ENCODE measurements around the gene MMS19. TPM values are rescaled to one million over a fixed set of nuclear protein-coding genes. Genes with fewer than 3 reads are reported as not detected.

The MMS19 gene
- total RNA-seq, 1 donor from 2014 or later: 88.7 TPM

GRCh38 chr10:97444212-97444611, 54.0 kb downstream of the MMS19 start:
- Mint-ChIP-seq H3K4me1 (peaks cover 44% of the 10 kb centered on the region), H3K4me3 (peak overlapping the region; percentile 100)

GRCh38 chr10:97442277-97442676, 55.9 kb downstream of the MMS19 start:
- H3K36me3 Mint-ChIP-seq (ENCODE audit: low read depth): peaks cover 11% of the 10 kb centered on the region
- H3K4me3 Mint-ChIP-seq: peak overlapping the region; percentile 19
- no peaks in the 10 kb centered on the region for H3K27me3 Mint-ChIP-seq (ENCODE audit: low read depth)
- TF ChIP-seq CTCF (conservative IDR thresholded peaks at IDR 0.05): no peak
- H3K9me3 Mint-ChIP-seq: no peaks in the 10 kb centered on the region
- H3K27ac Mint-ChIP-seq (ENCODE audit: unreplicated experiment): no peak overlapping the region
- DNase-seq (ENCODE audit: low read depth, low spot score): no peak
- H3K4me1 Mint-ChIP-seq: peaks cover 30% of the 10 kb centered on the region

More at GRCh38 chr10:97444212-97444611, 54.0 kb downstream of the MMS19 start:
- Mint-ChIP-seq H3K36me3 (ENCODE audit: low read depth) (peaks cover 7% of the 10 kb centered on the region), H3K27me3 (ENCODE audit: low read depth) (no peaks in the 10 kb centered on the region), H3K9me3 (no peaks in the 10 kb centered on the region), H3K27ac (ENCODE audit: unreplicated experiment) (no peak overlapping the region)
- no peak for TF ChIP-seq CTCF (conservative IDR thresholded peaks at IDR 0.05)
- no peak for DNase-seq (ENCODE audit: low read depth, low spot score)

- no peaks in the 10 kb centered on the region for H3K9me3 Mint-ChIP-seq
- no peak overlapping the region for H3K4me3 Mint-ChIP-seq
- no peaks in the 10 kb centered on the region for H3K4me1 Mint-ChIP-seq
- no peak overlapping the region for H3K27ac Mint-ChIP-seq (ENCODE audit: unreplicated experiment)
- no peaks in the 10 kb centered on the region for H3K27me3 Mint-ChIP-seq (ENCODE audit: low read depth)
- no peak for TF ChIP-seq CTCF (conservative IDR thresholded peaks at IDR 0.05)
- no peak for DNase-seq (ENCODE audit: low read depth, low spot score)
- peaks cover 17% of the 10 kb centered on the region for H3K36me3 Mint-ChIP-seq (ENCODE audit: low read depth)
Observed at GRCh38 chr10:97435211-97435610, 63.0 kb downstream of the MMS19 start.

GRCh38 chr10:97434557-97434956, 63.7 kb downstream of the MMS19 start:
- no peak for TF ChIP-seq CTCF (conservative IDR thresholded peaks at IDR 0.05)
- Mint-ChIP-seq H3K9me3 (no peaks in the 10 kb centered on the region), H3K4me1 (no peaks in the 10 kb centered on the region), H3K4me3 (peak overlapping the region; percentile 15), H3K36me3 (ENCODE audit: low read depth) (peaks cover 14% of the 10 kb centered on the region), H3K27me3 (ENCODE audit: low read depth) (no peaks in the 10 kb centered on the region), H3K27ac (ENCODE audit: unreplicated experiment) (no peak overlapping the region)
- DNase-seq (ENCODE audit: low read depth, low spot score): no peak

GRCh38 chr10:97434055-97434454, 64.2 kb downstream of the MMS19 start:
- peak overlapping the region; percentile 15 for H3K4me3 Mint-ChIP-seq
- TF ChIP-seq CTCF (conservative IDR thresholded peaks at IDR 0.05): no peak
- DNase-seq (ENCODE audit: low read depth, low spot score): no peak
- peaks cover 14% of the 10 kb centered on the region for H3K36me3 Mint-ChIP-seq (ENCODE audit: low read depth)
- H3K9me3 Mint-ChIP-seq: no peaks in the 10 kb centered on the region
- peaks cover 4% of the 10 kb centered on the region for H3K4me1 Mint-ChIP-seq
- no peak overlapping the region for H3K27ac Mint-ChIP-seq (ENCODE audit: unreplicated experiment)
- no peaks in the 10 kb centered on the region for H3K27me3 Mint-ChIP-seq (ENCODE audit: low read depth)

- no peak for DNase-seq (ENCODE audit: low read depth, low spot score)
- Mint-ChIP-seq H3K4me1 (peaks cover 30% of the 10 kb centered on the region), H3K9me3 (no peaks in the 10 kb centered on the region), H3K36me3 (ENCODE audit: low read depth) (peaks cover 16% of the 10 kb centered on the region), H3K27ac (ENCODE audit: unreplicated experiment) (peak overlapping the region; percentile 97), H3K27me3 (ENCODE audit: low read depth) (no peaks in the 10 kb centered on the region), H3K4me3 (peak overlapping the region; percentile 88)
- no peak for TF ChIP-seq CTCF (conservative IDR thresholded peaks at IDR 0.05)
Observed at GRCh38 chr10:97428572-97428981, 69.6 kb downstream of the MMS19 start.

Data from neural crest cell (in vitro differentiated cells).